ENCODE measurements around the gene LIPG. TPM values are rescaled to one million over a fixed set of nuclear protein-coding genes. Genes with fewer than 3 reads are reported as not detected.

The LIPG gene
- total RNA-seq, 1 experiment from 2014 or later = 6.1 TPM

DNA sequence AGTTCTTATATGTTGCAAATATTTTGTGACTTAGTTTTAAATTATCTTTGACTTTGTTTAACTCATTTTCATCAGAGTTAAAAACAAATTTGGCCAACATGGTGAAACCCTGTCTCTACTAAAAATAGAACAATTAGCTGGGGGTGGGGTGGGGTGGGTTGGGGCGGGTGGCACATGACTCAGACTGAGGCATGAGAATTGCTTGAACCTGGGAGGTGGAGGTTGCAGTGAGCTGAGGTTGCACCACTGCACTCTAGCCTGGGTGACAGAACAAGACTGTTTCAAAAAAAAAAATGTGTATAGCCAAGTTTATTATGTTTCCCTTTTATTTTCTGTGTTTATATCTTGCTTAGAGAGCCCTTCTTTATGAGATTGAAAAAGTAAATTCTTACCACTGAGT is 14.2 kb upstream of the LIPG start:
- no peak overlapping the region for H3K27ac Mint-ChIP-seq
- Histone ChIP-seq H2BK20ac (ENCODE audit: low read depth, low read length, poor library complexity, severe bottlenecking) (no peak overlapping the region), H3K27me3 (ENCODE audit: insufficient read depth, low read length) (no peaks in the 10 kb centered on the region), H2AK5ac (ENCODE audit: insufficient read length, low read length) (no peak overlapping the region), H2BK5ac (ENCODE audit: insufficient read length, low read length) (no peak overlapping the region), H3K4me2 (ENCODE audit: insufficient read depth, insufficient read length, low read length) (no peak overlapping the region), H4K20me1 (ENCODE audit: control insufficient read depth, insufficient read depth, insufficient read length) (no peaks in the 10 kb centered on the region), H3K14ac (ENCODE audit: insufficient read depth, low read length) (no peak overlapping the region), H2BK120ac (ENCODE audit: low read depth, low read length, poor library complexity, severe bottlenecking) (no peak overlapping the region), H3K9ac (ENCODE audit: extremely low read depth, insufficient read length, low read length) (no peak overlapping the region), H3T11ph (ENCODE audit: low read length) (no peak overlapping the region), H3K56ac (ENCODE audit: insufficient read length, low read depth, low read length) (no peak overlapping the region), H4K91ac (ENCODE audit: insufficient read length, low read depth, low read length) (no peak overlapping the region), H3K23me2 (ENCODE audit: insufficient read length, low read depth, low read length, poor library complexity, severe bottlenecking) (no peaks in the 10 kb centered on the region), H4K5ac (ENCODE audit: insufficient read length, low read depth, low read length) (no peak overlapping the region), H3K18ac (ENCODE audit: insufficient read length, low read depth, low read length) (no peak overlapping the region), H3K23ac (ENCODE audit: insufficient read length, low read depth, low read length) (no peak overlapping the region), H3K27ac (ENCODE audit: insufficient read length, low read depth, low read length) (no peak overlapping the region), H3K79me2 (ENCODE audit: insufficient read depth, low read length) (no peaks in the 10 kb centered on the region), H3K4ac (ENCODE audit: low read depth, low read length) (no peak overlapping the region), H4K8ac (replicated peaks; ENCODE audit: insufficient read length, low read depth, low read length) (no peak overlapping the region), H3K79me1 (ENCODE audit: insufficient read depth, low read depth, low read length, poor library complexity, severe bottlenecking) (no peaks in the 10 kb centered on the region), H2BK12ac (ENCODE audit: insufficient read length, low read depth, low read length) (no peak overlapping the region), H3K9me3 (ENCODE audit: control insufficient read depth, low read depth, low read length) (no peaks in the 10 kb centered on the region), H2BK15ac (ENCODE audit: low read depth, low read length) (no peak overlapping the region), H2AFZ (ENCODE audit: low read length) (no peak overlapping the region), H3K4me1 (ENCODE audit: insufficient read depth, low read length) (no peaks in the 10 kb centered on the region; the same call in 1 of the 2 replicates)
- TF ChIP-seq, protein P1, sequence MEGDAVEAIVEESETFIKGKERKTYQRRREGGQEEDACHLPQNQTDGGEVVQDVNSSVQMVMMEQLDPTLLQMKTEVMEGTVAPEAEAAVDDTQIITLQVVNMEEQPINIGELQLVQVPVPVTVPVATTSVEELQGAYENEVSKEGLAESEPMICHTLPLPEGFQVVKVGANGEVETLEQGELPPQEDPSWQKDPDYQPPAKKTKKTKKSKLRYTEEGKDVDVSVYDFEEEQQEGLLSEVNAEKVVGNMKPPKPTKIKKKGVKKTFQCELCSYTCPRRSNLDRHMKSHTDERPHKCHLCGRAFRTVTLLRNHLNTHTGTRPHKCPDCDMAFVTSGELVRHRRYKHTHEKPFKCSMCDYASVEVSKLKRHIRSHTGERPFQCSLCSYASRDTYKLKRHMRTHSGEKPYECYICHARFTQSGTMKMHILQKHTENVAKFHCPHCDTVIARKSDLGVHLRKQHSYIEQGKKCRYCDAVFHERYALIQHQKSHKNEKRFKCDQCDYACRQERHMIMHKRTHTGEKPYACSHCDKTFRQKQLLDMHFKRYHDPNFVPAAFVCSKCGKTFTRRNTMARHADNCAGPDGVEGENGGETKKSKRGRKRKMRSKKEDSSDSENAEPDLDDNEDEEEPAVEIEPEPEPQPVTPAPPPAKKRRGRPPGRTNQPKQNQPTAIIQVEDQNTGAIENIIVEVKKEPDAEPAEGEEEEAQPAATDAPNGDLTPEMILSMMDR (conservative IDR thresholded peaks at IDR 0.05) = no peak
- H3K4me3 Mint-ChIP-seq = no peak overlapping the region
- peaks cover 15 to 17% of the 10 kb centered on the region in 2 experiments for H3K4me1 Mint-ChIP-seq
- WGBS (ENCODE audit: extremely low coverage, insufficient read length, low lambda C conversion rate) = no CpG with 5 or more reads among the region's 1 CpG
- H3K27me3 Mint-ChIP-seq (ENCODE audit: low read depth) = no peaks in the 10 kb centered on the region
- no peak for DNase-seq
- H3K9me3 Mint-ChIP-seq = peaks cover 6 to 14% of the 10 kb centered on the region in 2 experiments
- peaks cover 0 to 8% (median under 1%) of the 10 kb centered on the region in 3 experiments; a peak in 4 of 7 replicates for H3K36me3 Mint-ChIP-seq (ENCODE audit: insufficient read depth in 1 of 3, low read depth in 3 of 3)
